HG03060 (cell line): ENCODE results near the gene STAG3.
"Not testable (repeated sequence)": the region's sequence is repeated elsewhere in the genome, so short reads cannot be mapped to it uniquely, and the experiment has no call there.

ENCODE experiments used
- ATAC-seq: cut with Tn5 transposase; IDR thresholded peaks from one replicate; pipeline ENCODE4 v1.9.1; 2021; ENCODE audit warnings: low read depth, moderate number of reproducible peaks; ENCODE audit not compliant: unreplicated experiment

The STAG3 gene

DNA sequence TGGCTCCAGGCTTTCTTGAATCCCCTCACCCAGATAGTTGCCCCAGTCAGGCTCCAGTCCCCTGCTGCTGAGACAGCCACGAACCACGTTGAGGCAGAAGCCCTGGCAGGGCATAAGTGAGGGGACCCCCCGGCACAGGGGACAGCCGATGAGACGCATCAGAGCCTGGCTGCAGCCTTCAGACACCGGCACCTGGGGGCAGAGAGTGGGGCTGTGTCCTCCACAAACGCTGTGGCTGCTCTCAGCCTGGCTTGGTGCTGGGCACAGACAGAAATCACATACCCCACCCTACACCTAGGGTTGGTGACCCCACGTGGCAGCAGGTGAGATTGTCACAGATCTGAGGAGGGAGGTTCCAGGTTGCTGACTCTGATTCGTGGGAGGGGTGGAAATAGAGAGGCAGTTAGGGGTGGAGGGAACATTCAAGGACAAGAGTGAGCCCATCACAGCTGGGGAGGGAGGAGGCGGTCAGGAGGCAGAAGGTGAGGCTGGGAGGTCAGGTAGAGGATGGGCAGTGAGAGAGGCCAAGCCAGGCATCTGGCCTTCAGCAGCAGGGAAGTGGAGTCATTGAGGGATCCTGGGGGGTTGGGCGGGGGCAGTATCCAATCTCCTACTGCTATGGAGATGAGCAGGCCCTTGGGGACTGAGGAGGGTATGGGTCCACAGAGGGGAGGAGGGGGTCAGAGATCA lies 3.8 kb upstream of the STAG3 start:
- no peak for ATAC-seq

DNA sequence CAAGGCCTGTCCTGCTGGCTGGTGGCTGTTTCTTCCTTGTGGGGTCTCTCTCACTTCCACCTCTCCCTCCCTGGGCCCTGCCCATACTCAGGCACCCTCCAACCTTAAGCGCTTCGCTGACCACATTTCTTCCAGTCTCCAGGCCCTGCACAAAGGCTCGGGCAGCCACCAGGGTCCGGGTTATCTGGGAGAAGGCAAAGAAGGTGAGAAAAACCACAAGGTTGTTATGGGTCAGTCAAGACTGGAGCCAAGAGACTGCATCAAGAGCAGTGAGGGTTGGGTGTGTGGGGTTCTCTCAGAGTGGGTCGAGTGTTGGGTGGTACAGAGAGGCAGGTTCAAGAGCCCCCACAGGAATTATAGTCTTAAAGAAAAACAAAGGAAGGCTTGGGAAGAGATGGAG lies 3.1 kb upstream of the STAG3 start:
- ATAC-seq, result no peak

DNA sequence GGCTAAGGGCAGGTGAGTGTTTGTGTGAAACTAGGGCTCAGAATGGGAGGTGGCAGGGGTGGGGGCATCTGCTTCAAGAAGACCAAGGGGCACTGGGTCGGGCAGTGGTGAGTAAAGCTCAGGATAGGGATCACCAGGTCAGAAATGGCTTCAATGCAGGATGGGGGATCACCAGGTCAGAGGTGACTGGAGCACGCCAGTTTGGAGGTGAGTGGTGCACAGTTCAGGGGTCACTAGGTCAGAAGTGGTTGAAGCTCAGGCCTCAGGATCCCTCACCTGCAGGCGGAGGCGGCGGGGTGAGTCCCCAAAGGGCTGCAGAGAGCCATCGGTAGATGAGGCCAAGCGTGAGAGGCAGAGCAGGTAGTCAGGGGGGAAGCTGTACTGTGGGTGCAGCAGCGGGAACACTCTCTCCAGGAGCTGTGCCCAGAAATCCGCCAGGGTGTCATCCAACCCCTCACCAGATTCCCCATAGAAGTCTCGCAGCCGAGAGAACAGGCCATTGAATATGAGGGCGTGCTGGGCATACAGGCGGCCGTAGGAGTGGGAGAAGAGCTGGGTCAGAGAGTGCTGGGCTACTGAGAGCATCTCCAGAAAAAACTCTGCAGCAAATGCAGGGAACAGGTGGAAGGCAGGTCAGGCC lies 2.3 kb upstream of the STAG3 start:
- no peak for ATAC-seq

DNA sequence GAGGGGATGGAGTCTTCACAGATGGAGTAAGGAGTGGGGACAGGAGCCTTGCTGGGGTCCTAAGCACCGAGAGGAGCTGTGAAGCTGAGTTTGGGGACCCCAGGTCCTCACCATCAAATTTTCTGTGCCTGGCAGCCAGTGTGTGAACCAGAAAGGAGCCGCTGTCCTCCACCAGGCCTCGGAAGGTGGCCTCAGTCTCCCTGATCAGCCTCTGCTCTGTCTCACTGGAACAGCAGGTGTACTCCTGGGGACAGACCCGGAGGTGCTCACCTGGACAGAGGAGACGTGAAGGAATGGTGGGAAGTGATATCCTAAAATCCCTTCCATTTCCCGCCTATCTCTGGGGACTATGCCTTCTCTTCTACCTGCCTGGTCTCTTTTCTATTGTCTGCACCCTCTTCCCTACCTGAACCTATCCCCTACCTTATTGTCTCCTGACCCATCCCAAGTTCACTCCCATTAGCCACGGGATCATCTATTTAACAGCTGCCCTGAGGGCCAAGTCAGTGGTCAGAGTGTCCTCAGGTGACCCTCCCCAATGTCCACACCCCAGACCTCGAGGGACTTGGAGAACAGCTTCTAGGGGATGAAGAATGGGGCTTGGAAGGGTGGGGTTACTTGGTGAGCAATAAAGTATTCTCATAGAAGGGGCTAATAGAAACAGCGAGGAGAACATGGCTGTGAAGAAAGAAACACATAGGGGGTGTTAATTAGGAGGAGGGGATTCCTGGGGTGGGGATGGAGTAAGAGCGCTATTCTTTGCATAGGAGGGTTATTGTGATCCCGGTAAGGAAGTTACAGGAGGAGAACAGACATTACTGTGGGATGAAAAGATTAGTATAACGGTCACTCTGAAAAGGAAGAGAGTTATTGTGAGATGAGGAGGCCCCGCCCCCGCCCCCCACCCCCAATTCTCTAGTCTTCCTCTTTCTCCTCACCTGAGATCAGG lies 1.3 kb upstream of the STAG3 start:
- no peak for ATAC-seq

DNA sequence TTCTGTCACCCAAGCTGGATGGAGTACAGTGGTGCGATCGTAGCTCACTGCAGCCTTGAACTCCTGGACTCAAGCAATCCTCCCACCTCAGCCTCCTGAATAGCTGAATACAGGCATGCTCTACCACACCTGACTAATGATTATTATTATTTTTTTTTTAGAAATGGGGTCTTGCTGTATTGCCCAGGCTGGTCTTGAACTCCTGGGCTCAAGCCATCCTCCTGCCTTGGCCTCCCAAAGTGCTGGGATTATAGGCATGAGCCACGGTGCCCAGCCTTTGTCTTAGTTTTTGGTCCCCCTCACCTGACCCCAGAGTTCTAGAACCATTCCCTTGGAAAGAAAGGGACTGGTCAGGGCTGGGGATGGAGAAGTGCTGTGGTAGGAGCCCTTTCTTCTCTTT lies 2.4 kb downstream of the STAG3 start:
- ATAC-seq, result not testable (repeated sequence)

DNA sequence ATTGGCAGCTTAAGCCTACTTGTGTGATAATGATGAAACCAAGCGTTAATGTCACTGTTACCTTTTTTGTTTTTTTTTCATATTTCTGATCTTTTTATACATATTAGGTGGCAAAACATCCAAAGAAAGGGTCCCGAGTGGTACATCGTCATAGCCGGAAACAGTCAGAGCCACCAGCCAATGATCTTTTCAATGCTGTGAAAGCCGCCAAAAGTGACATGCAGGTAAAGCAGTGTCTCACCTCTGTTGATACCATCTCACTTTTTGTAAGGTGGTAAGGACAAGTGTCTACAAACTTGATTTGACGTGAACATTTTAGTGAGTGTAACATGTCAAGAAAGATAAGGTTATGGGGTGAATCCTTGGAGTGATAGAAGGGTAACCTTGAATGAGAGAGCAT lies 4.9 kb downstream of the STAG3 start:
- not testable (repeated sequence) for ATAC-seq

DNA sequence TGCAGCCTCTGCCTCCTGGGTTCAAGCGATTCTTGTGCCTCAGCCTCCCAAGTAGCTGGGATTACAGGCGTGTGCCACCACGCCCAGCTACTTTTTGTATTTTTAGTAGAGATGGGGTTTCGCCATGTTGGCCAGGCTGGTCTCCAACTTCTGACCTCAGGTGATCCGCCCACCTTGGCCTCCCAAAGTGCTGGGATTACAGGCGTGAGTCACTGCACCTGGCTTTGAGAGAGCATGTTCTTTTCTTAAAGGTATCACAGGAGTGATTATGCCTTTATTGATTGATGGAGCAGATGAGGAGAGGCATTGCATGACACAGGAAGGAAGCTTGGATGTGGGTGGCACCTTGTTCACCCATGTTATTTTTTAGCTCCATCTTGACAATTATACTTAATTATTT lies 5.4 kb downstream of the STAG3 start:
- ATAC-seq, result not testable (repeated sequence)

DNA sequence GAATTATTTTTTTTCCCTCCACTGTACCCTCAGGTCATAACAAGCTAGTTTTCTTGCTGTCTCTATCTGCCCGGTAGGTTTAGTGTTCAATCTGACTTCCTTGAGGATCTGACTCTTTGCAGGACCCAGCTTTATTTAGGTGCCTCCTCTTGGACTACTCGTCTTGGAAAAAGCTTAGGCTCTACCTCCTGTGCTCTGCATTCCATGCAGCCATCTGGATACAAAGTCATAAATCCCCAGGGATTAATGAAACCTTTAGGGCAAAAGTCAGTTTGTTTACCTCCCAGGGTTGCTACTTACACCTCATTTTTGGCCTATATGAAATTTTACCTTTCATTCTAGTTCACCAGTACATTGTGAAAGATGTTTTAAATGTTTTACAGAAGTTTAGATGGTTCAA lies 8.0 kb downstream of the STAG3 start:
- ATAC-seq, result no peak

DNA sequence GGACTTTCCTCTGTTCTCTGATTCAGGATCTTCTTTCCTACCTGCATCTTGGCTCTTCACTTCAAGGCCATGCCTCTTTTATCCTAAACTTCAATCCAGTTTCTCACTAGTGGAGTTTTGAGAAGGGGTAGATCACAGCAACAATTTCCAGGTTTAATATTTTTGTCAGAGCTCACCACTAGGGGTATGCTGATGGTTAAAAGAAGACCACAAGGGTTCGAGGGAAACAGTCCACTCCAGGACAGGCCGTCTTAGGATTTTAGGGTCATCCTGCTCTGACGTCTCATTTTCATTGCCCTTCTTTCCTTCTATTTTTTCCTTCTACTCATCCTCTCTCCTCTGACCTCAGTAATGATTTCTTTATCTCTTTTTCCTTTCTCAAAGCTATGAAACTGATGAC lies 11.3 kb downstream of the STAG3 start:
- ATAC-seq, result no peak

DNA sequence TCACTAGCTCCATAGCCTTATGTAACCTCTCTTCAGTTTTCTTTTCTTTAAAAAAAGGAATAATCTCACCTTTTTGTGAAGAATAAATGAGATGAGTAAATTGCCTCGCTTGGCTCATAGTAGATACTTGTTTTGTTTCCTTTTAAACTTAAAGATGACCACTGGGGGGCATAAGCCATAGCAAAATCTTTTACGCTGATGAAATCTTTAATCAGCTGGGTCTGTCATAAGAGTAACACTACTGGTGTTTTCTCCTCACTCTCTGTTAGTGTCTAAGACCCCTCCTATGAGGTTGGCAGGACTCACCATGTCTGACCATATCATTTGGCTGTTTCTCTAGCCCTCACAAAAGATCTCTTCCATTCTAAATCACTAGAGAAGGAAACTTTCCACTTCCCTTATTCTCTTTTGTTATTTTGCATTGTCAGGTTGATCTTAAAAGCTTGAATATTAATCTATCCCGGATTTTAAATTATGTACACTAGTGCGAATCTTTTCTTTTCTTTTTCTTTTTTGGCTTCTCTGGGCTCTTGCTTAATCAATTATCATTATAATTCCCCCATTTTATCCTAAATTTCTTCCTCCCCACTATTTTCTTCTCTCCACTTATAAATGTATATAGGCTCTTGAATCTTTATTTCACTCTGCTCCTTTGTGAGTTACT lies 12.5 kb downstream of the STAG3 start:
- no peak for ATAC-seq

DNA sequence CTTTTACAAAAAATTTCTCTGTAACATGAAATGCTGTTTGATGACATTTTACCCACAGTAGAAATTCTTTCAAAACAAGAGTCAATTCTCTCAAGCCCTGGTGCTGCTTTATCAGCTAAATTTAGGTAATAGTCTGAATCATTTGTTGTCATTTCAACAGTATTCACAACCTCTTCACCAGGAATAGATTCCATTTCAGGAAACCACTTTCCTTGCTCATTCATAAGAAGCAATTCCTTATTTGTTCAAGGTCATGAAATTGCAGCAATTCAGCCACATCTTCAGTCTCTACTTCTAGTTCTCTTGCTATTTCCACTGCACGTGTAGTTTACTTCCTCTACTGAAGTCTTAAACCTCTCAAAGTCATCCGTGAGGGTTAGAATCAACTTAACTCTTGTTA lies 14.1 kb downstream of the STAG3 start:
- ATAC-seq, result no peak

DNA sequence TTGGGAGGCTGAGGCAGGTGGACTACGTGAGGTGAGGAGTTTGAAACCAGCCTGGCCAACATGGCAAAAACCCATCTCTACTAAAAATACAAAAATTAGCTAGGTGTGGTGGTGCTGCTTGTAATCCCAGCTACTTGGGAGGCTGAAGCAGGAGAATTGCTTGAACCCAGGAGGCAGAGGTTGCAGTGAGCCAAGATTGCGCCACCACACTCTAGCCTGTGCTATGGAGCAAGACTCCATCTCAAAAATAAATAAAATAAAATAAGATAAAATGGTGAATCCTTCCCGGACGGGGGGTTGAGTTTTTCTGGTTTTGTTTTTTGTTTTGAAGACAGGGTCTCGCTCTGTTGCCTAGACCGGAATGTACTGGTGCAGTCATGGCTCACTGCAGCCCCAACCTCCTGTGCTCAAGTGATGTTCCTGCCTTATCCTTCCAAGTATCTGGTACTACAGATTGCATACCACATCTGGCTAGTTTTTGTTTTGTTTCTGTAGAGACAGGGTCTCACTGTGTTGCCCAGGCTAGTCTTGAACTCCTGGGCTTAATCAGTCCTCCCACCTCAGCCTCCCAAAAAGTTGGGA lies 14.7 kb downstream of the STAG3 start:
- ATAC-seq, result not testable (repeated sequence)

DNA sequence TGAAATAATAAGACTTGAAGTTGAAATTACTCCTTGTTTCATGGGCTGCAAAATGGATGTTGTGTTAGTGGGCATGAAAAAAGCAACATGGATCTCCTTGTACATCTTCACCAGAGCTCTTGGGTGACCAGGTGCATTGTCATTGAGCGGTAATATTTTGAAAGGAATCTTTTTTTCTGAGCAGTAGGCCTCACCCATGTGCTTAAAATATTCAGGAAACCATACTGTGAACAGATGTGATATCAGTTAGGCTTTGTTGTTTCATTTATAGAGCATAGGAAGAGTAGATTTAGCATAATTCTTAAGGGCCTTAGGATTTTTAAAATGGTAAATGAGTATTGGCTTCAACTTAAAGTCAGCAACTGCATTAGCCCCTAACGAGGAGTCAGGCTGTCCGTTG lies 15.3 kb downstream of the STAG3 start:
- ATAC-seq, result no peak

DNA sequence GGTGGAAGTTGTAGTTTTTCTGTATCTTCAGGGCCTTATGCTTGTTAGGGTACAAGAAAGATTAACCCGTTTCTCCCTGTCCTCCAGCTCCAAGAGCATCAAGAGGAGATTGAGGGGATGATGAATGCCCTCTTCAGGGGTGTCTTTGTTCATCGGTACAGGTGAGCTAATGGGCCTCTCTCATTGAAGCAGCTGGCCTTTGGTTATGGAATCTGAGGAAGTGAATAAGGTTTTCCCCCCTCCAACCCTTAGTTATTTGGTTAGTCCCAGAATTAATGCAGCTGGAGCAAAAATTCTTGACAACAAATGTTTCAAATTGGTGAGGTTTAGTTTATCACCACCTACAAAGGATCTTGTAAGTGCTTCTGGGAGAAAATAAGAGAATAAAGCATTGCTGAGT lies 17.5 kb downstream of the STAG3 start:
- no peak for ATAC-seq

DNA sequence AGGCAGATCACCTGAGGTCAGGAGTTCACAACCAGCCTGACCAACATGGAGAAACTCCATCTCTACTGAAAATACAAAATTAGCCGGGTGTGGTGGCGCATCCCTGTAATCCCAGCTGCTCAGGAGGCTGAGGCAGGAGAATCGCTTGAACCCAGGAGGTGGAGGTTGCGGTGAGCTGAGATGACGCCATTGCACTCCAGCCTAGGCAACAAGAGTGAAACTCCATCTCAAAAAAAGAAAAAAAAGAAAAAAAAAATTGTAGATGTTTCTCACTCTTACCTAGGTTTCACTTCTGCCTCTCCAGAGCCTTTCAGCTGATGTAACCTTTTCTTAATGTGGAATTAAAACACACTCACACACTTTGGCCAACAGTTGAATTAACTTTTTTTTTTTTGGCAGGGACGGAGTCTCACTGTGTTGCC lies 18.2 kb downstream of the STAG3 start:
- not testable (repeated sequence) for ATAC-seq

DNA sequence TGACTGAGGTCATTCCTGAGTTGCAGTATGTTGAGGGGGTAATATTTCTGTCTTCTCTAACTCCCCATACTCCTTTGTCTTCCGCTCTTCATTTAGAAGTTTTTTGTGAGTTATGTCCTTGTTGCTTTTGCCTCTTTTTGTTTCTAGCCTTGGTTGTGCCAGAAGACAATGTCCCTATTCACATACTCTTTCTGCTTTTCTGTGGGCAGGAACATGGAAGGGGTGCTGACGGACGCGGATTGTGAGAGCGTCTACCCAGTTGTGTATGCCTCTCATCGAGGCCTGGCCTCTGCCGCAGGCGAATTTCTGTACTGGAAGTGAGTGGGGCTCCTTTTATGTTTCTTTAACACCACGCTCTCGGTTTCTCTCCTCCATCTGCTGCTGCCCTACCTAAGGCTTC lies 20.5 kb downstream of the STAG3 start:
- ATAC-seq, result no peak

DNA sequence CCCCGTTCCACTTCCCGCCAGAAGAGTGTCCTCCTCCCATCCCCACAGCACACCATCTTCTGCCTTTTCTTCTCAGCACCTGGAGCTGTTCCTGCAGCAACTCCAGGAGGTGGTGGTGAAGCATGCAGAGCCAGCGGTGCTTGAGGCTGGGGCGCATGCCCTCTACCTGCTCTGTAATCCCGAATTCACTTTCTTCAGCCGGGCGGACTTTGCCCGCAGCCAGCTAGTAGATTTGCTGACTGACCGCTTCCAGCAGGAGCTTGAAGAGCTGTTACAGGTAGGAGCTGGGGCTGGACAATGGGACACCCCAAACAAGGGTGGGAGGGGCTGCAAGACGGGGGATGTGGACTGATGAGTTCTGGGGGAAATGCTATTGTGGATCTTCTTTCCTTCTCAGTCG lies 23.0 kb downstream of the STAG3 start:
- ATAC-seq, result no peak

DNA sequence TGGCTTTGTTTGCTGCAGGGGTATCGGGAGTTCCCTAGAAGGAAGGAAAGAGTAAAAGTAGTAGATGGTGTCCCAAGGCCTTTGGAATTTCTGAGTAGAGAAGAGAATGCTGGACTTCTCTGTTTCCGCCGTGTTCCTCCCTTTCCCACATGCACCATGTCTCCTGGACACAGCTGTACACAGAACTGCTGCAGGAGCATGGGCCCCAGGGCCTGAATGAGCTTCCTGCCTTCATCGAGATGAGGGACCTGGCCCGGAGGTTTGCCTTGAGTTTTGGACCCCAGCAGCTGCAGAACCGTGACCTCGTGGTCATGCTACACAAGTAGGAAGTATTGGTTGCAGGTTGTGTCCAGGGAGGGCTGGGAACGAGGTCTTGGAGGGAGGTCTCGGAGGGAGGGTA lies 26.7 kb downstream of the STAG3 start:
- no peak for ATAC-seq

DNA sequence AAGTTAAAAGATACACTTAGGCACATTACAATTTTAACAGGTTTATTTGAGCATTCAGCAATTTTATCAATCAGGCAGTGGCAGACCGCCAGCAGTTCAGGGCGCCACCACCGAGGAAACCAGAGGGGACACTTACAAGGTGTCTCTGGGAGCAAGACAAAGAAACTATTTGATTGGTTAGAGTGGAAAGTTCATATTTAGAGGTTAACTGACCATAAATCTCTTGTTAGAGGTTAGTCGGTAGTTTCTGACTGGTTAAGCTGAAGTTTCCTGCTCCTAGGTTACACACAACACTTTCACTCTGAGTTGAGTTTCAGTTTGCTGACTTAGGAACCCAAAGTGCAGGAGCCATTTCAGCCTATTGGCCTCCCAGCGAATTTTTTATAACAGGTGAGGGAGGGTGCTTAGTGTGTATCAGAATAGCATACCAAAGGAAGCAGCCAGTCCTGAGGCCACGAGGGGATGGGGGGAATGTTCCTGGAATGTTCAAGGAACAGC lies 31.2 kb downstream of the STAG3 start:
- no peak for ATAC-seq

DNA sequence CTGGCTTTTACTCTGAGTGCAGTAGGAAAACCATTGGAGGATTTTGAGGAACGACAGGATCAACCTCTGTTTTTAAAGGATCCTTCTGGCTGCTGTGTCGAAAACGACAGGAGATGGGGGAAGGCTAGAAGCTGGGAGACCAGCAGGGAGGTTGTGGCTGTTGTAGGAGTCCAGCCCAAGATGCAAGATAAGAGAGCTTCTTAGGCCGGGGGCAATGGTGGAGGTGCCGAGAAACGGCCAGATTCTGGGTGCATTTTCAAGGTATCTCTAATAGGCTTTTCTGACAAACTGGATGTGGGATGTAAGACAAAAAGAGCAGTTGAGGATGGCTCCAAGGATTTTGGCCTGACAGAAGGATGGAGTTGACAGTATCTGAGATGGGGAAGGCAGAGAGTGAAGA lies 31.8 kb downstream of the STAG3 start:
- no peak for ATAC-seq
